IMR-90 (cell line): ENCODE measurements around the gene VEPH1. TPM values are rescaled to one million over a fixed set of nuclear protein-coding genes. Genes with fewer than 3 reads are reported as not detected.

Experiments
- ATAC-seq: fragments of 200-7000 bp; cut with Tn5 transposase; 2 replicates; pipeline ENCODE4 v1.9.1; 2020; ENCODE audit warnings: low read depth, mild to moderate bottlenecking, moderate library complexity
- BruUV-seq: library from RNA; stranded (reverse); fragments of 400-500 nt; replicated peaks from 2 replicates; lab custom pipeline; 2021; lab: Mats Ljungman, UMichigan
- CTCF ChIA-PET: fragments of 300-600 bp; formaldehyde crosslinking; extraction: SDS; loops from one replicate; lab custom pipeline; 2021; ENCODE audit warnings: antibody characterized with exemption; lab: Yijun Ruan, JAX
- POLR2A ChIA-PET: fragments of 300-600 bp; sonication (Branson Sonifier 250); formaldehyde crosslinking; loops from one replicate; lab custom pipeline; 2022; ENCODE audit warnings: antibody characterized with exemption; ENCODE audit not compliant: unreplicated experiment; lab: Charles Lee
- DNase-seq: peaks from one replicate; pipeline ENCODE4 v3.0.0; 2013
- H2AFZ ChIP-seq: replicated peaks from 2 replicates; pipeline ENCODE3; 2013; ENCODE audit warnings: low read length, mild to moderate bottlenecking; ENCODE audit not compliant: poor library complexity
- H2AK5ac ChIP-seq: 2 replicates; pipeline ENCODE4 v1.6.1; 2013; ENCODE audit warnings: low read depth, low read length, inconsistent platforms
- H2AK9ac ChIP-seq: replicated peaks from 2 replicates; pipeline ENCODE3; 2013; ENCODE audit warnings: mild to moderate bottlenecking, low read depth, low read length, moderate library complexity; ENCODE audit not compliant: poor library complexity
- H2BK120ac ChIP-seq: 2 replicates; pipeline ENCODE4 v1.6.1; 2013; ENCODE audit warnings: low read depth, low read length, inconsistent platforms
- H2BK15ac ChIP-seq: 3 replicates; pipeline ENCODE4 v1.6.1; 2013; ENCODE audit warnings: low read depth, low read length, inconsistent platforms
- H2BK20ac ChIP-seq: 2 replicates; pipeline ENCODE4 v1.6.1; 2013; ENCODE audit warnings: low read depth, mild to moderate bottlenecking, inconsistent platforms, low read length, moderate library complexity
- H2BK5ac ChIP-seq: 2 replicates; pipeline ENCODE4 v1.6.1; 2013; ENCODE audit warnings: mild to moderate bottlenecking, low read depth, low read length, inconsistent platforms; ENCODE audit not compliant: poor library complexity, severe bottlenecking
- H3K14ac ChIP-seq: replicated peaks from 2 replicates; pipeline ENCODE4 v1.6.1; 2013; ENCODE audit warnings: low read depth, low read length, inconsistent platforms
- H3K18ac ChIP-seq: 2 replicates; pipeline ENCODE4 v1.6.1; 2013; ENCODE audit warnings: low read depth, low read length, control low read depth
- H3K23ac ChIP-seq: 2 replicates; pipeline ENCODE4 v1.6.1; 2013; ENCODE audit warnings: low read depth, low read length, inconsistent platforms
- H3K27ac ChIP-seq: 2 replicates; pipeline ENCODE4 v1.5.1; 2013; ENCODE audit warnings: mild to moderate bottlenecking, control low read depth, low read length; ENCODE audit not compliant: insufficient read depth
- H3K27me3 ChIP-seq: 2 replicates; pipeline ENCODE4 v1.6.1; 2013; ENCODE audit warnings: low read length; ENCODE audit not compliant: control insufficient read depth, insufficient read depth
- H3K36me3 ChIP-seq: 2 replicates; pipeline ENCODE4 v1.6.1; 2013; ENCODE audit warnings: low read length, mixed read lengths; ENCODE audit not compliant: control insufficient read depth, insufficient read depth
- H3K4ac ChIP-seq: 2 replicates; pipeline ENCODE4 v1.6.1; 2013; ENCODE audit warnings: low read depth, low read length, inconsistent platforms
- H3K4me1 ChIP-seq: 2 replicates; pipeline ENCODE4 v1.6.1; 2013; ENCODE audit warnings: low read length, mixed read lengths; ENCODE audit not compliant: control insufficient read depth, insufficient read depth
- H3K4me2 ChIP-seq: 2 replicates; pipeline ENCODE4 v1.6.1; 2013; ENCODE audit warnings: low read depth, mild to moderate bottlenecking, control low read depth, low read length, moderate library complexity
- H3K4me3 ChIP-seq: 2 replicates; pipeline ENCODE4 v1.5.1; 2013; ENCODE audit warnings: low read depth, mild to moderate bottlenecking, control low read depth, low read length, moderate library complexity; ENCODE audit not compliant: insufficient read depth
- H3K56ac ChIP-seq: 2 replicates; pipeline ENCODE4 v1.6.1; 2013; ENCODE audit warnings: low read length, inconsistent platforms; ENCODE audit not compliant: insufficient read depth; ENCODE audit errors: extremely low read depth
- H3K79me1 ChIP-seq, 2 experiments: 2 replicates each; pipeline ENCODE4 v1.6.1; 2013; ENCODE audit warnings: low read length in 2 of 2, inconsistent platforms in 1 of 2, low read depth in 1 of 2
- H3K9ac ChIP-seq: 2 replicates; pipeline ENCODE4 v1.6.1; 2013; ENCODE audit warnings: low read depth, low read length, control low read depth
- H3K9me1 ChIP-seq: 2 replicates; pipeline ENCODE4 v1.6.1; 2013; ENCODE audit warnings: low read length, inconsistent platforms; ENCODE audit not compliant: insufficient read depth
- H3K9me3 ChIP-seq: 2 replicates; pipeline ENCODE4 v1.6.1; 2013; ENCODE audit warnings: low read length; ENCODE audit not compliant: control insufficient read depth, insufficient read depth
- H4K20me1 ChIP-seq: 2 replicates; pipeline ENCODE4 v1.6.1; 2013; ENCODE audit warnings: low read length, inconsistent platforms; ENCODE audit not compliant: insufficient read depth
- H4K5ac ChIP-seq: 2 replicates; pipeline ENCODE4 v1.6.1; 2013; ENCODE audit warnings: mild to moderate bottlenecking, low read depth, low read length, control low read depth
- H4K8ac ChIP-seq, 2 experiments: 2 replicates each; pipeline ENCODE4 v1.6.1; 2013; ENCODE audit warnings: low read depth in 2 of 2, low read length in 2 of 2, control low read depth in 1 of 2, inconsistent platforms in 1 of 2
- H4K91ac ChIP-seq: 2 replicates; pipeline ENCODE4 v1.6.1; 2013; ENCODE audit warnings: low read depth, low read length, inconsistent platforms; ENCODE audit not compliant: insufficient read depth
- CEBPB ChIP-seq: IDR thresholded peaks from 2 replicates; pipeline ENCODE4 v1.6.1; 2012; ENCODE audit warnings: low read depth, low read length, improper control_type of control experiment
- ELK1 ChIP-seq: fragments of 150-350 bp; IDR thresholded peaks from 2 replicates; pipeline ENCODE4 v1.6.1; 2016; ENCODE audit warnings: low read depth, mild to moderate bottlenecking, low read length, moderate library complexity, borderline replicate concordance
- MAZ ChIP-seq: IDR thresholded peaks from 2 replicates; pipeline ENCODE4 v1.6.1; 2012; ENCODE audit warnings: low read depth, mild to moderate bottlenecking, low read length, improper control_type of control experiment, moderate library complexity, borderline replicate concordance
- RFX5 ChIP-seq: IDR thresholded peaks from 2 replicates; pipeline ENCODE4 v1.8.0; 2012; ENCODE audit warnings: low read depth, mild to moderate bottlenecking, low read length, moderate library complexity
- SMC3 ChIP-seq: fragments of 150-350 bp; IDR thresholded peaks from 2 replicates; pipeline ENCODE4 v1.6.1; 2016; ENCODE audit warnings: low read depth, mild to moderate bottlenecking, antibody characterized with exemption, low read length, moderate library complexity
- WGBS, 2 experiments: methylation state at CpG; one replicate each; pipeline versions ENCODE4 v1.1.5 to v1.1.7; 2013; ENCODE audit warnings: missing lambda C conversion rate in 2 of 2; ENCODE audit not compliant: insufficient read length in 1 of 2; ENCODE audit errors: extremely low coverage in 2 of 2; 5-methylcytosine and 5-hydroxymethylcytosine counted together
- dilution Hi-C: fragments of 300-500 bp; cut with HindIII; formaldehyde crosslinking; loops from one replicate; pipeline ENCODE4 v1.14.3; 2018; ENCODE audit warnings: low sequenced_read_pairs; ENCODE audit not compliant: unreplicated experiment
- in situ Hi-C: fragments of 300-500 bp; cut with MboI; formaldehyde crosslinking; loops from 3 replicates; pipeline ENCODE4 v1.14.3; 2019; ENCODE audit warnings: low sequenced_read_pairs, inconsistent platforms, mixed read lengths
- intact Hi-C: fragments of 100-400 bp; cut with micrococcal nuclease; formaldehyde crosslinking; loops from 2 replicates; pipeline ENCODE4 v1.10.0; 2022
- polyA plus RNA-seq, 3 experiments: library from polyadenylated mRNA; depleted of rRNA; stranded (reverse); fragments of >200 nt; gene quantifications; 2 replicates each; pipeline ENCODE4 v1.2.3, GENCODE V29; 2012; ENCODE audit warnings: low replicate concordance in 1 of 3
- total RNA-seq: library from RNA; depleted of rRNA; stranded (reverse); fragments of >200 nt; gene quantifications from 2 replicates; pipeline ENCODE4 v1.2.3, GENCODE V29; 2012

VEPH1 gene
- total and polyA plus RNA-seq, 2 of the 4 experiments (the other 2 are of a cell fraction) = 30.5 to 130 TPM

GRCh38 chr3:157305392-157305791, 197.8 kb downstream of the VEPH1 start:
- intact Hi-C loops = no loop called here

More at GRCh38 chr3:157305392-157305791, 197.8 kb downstream of the VEPH1 start:
- BruUV-seq = no TSS peak
- no peak overlapping the region for H4K5ac ChIP-seq
- ChIA-PET CTCF (no interaction called here), POLR2A (no interaction called here)
- DNase-seq (peak; percentile 35), ATAC-seq (peak; percentile 37; the same call in 1 of the 2 replicates)
- WGBS, 2 experiments = no CpG with 5 or more reads among the region's 4 CpGs
- no peaks in the 10 kb centered on the region for H4K20me1 ChIP-seq
- no peaks in the 10 kb centered on the region for H3K27me3 ChIP-seq
- no peak overlapping the region for H2AK9ac ChIP-seq
- H2AFZ ChIP-seq = no peak overlapping the region
- H3K9me1 ChIP-seq = no peaks in the 10 kb centered on the region
- H2BK5ac ChIP-seq = peak overlapping the region; percentile 54
- H2BK120ac ChIP-seq = no peak overlapping the region
- H2AK5ac ChIP-seq = no peak overlapping the region
- H3K14ac ChIP-seq = no peak overlapping the region
- no peak overlapping the region for H2BK20ac ChIP-seq
- H3K27ac ChIP-seq = no peak overlapping the region
- no peaks in the 10 kb centered on the region for H3K9me3 ChIP-seq
- H3K4me2 ChIP-seq = 0 out of 2 replicates have a peak overlapping the region, but pooled peaks have one; percentile 35
- H3K23ac ChIP-seq = no peak overlapping the region
- no peak overlapping the region for H2BK15ac ChIP-seq
- H3K4me1 ChIP-seq = peaks cover 1% of the 10 kb centered on the region; the same call in 1 of the 2 replicates
- no peaks in the 10 kb centered on the region for H3K36me3 ChIP-seq
- H3K79me1 ChIP-seq = no peaks in the 10 kb centered on the region
- H4K91ac ChIP-seq = no peak overlapping the region
- no peak overlapping the region for H4K8ac ChIP-seq
- no peak overlapping the region for H3K56ac ChIP-seq
- dilution Hi-C loops = no loop called here
- in situ Hi-C loops = no loop called here
- H3K9ac ChIP-seq = no peak overlapping the region
- H3K18ac ChIP-seq = no peak overlapping the region
- H3K4ac ChIP-seq = no peak overlapping the region
- H3K4me3 ChIP-seq = no peak overlapping the region
- TF ChIP-seq MAZ (no peak), SMC3 (no peak), RFX5 (no peak), ELK1 (no peak), CEBPB (0 out of 2 replicates have a peak, but pooled peaks have one; percentile 2)
